Kidney capillary endothelial cell (primary cell): Measurements from ENCODE around the gene FXYD4.
"Not testable (repeated sequence)": the region's sequence is repeated elsewhere in the genome, so short reads cannot be mapped to it uniquely, and the experiment has no call there.

Experiments used
- DNase-seq: peaks from one replicate; pipeline ENCODE4 v3.0.0-alpha.2; 2018; ENCODE audit warnings: low spot score

Gene FXYD4

GRCh38 chr10:43376046-43376635 lies 4.7 kb downstream of the FXYD4 start:
- no peak for DNase-seq

GRCh38 chr10:43376828-43377423 lies 5.5 kb downstream of the FXYD4 start:
- no peak for DNase-seq

GRCh38 chr10:43377424-43377883 lies 6.0 kb downstream of the FXYD4 start:
- DNase-seq, result no peak

DNA sequence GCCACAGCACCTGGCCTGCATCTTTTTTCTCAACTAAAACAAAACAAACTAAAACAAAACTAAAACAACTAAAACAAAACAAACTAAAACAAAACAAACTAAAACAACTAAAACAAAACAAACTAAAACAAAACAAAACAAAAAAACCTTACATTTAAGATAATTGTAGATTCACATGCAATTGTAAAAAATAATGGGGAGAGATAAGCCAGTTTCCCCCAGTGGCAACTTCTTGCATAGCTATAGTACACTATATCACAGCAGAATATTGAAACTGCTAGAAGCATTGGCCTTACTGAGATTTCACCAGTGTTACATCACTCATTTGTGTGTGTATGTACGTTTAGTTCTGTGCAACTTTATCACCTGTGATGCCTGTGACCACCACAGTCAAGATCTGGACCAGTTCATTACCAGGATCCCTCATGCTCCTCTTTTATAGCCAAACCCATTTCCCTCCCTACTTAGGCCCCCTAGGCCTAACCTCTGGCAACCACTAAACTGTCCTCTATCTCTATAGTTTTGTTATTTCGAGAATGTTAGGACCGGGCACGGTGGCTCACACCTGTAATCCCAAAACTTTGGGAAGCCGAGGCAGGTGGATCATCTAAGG lies 9.3 kb downstream of the FXYD4 start:
- DNase-seq, result no peak

- no peak for DNase-seq
These were observed 12.0 kb downstream of the FXYD4 start for GRCh38 chr10:43383204-43383971.

DNA sequence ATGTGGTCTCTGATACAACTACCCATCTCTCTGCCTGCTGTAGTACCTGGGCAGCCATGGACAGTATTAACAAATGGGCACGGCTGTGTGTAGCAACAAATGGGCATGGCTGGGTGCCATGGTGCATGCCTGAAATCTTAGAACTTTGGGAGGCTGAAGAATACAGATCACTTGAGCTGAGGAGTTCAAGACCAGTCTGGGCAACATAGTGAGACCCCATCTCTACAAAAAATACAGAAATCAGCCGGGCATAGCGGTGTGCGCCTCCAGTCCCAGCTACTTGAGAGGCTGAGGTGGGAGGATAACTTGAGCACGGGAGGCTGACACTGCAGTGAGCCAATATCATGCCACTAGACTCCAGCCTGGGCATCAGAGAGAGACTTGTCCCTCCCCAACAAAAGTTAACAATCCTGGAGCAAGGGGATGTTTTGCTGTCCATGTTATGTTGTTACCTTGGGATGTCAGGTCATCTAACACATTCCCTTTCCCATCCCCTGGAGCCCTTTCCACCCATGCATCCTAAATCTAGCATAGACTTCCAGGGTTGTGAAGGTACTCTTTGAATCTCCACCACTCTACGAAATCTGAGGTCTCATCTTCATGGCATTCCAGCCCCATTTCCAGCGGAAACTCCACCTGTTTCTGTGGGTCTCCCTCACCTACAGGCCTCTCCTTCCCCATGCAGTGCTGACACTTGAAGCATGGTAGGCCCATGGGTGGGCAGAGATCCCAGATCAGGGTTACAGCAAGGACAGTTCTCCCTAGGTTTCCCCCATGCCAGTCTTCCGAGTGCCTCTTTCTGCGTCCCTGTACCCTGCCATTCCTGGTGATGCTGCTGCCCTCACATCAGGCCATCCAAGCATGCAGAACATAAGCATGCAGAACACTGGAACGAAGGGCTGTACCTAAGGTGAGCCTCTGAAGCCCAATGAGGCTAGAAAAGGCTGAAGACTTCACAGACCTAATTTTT lies 13.1 kb downstream of the FXYD4 start:
- no peak for DNase-seq

- no peak for DNase-seq
These were observed 14.1 kb downstream of the FXYD4 start for GRCh38 chr10:43385412-43386004.

GRCh38 chr10:43386549-43386948 lies 15.1 kb downstream of the FXYD4 start:
- no peak for DNase-seq

DNA sequence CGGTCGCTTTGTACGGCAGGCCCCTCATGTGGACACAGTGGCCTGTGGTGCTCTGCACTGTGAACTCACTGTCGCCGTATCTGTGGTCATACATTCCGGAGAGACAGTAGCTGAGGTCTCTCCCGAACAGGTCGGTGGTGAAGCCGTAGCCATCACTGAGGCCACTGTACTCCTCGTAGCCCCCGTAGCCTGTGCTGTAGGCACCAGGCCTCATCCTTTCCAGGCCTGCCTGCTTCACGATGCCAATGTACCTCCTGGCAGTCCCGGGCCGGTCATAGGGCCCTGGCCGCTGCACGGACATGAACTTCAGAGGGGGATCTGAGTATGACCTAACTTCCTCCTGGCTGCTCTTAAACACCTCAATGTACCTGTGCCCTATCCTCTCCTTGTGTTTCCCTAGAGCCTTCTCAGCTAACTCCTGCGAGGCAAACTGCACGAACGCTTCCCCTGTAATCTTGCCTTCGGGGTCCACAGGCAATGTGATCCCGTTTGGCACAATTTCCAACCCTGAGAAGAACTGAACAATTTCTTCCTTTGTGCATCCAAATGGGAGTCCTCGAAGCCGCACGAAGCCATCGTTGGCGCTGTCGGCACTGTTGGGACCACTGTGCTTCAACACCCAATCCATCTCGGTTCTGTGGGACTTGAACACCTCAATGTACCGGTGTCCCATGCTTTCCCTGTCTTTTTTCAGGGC lies 15.7 kb downstream of the FXYD4 start:
- no peak for DNase-seq

GRCh38 chr10:43387678-43388032 lies 16.2 kb downstream of the FXYD4 start:
- DNase-seq, result no peak

DNA sequence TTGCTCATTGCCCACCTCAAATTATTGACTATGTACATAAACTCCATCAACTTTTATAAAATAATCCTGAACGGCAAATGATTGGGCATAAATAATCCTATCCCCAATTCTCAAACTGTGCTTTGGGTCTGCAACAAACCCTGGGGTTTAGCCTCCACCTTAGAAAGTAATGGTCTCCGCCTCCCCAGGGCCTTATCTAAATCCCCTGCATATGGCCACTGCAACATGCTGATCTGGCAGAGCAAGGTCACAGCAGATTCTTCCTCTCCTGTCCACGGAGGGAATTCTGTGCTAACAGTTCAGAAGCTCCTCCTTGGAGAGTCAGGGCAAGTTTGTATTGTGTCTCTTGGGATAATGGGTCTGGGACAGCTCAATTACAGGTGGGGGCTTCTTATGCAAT lies 18.4 kb downstream of the FXYD4 start:
- DNase-seq, result no peak

GRCh38 chr10:43390333-43390732 lies 18.9 kb downstream of the FXYD4 start:
- no peak for DNase-seq

- peak; percentile 46 for DNase-seq
These were observed 19.3 kb downstream of the FXYD4 start for GRCh38 chr10:43390759-43391158.

DNA sequence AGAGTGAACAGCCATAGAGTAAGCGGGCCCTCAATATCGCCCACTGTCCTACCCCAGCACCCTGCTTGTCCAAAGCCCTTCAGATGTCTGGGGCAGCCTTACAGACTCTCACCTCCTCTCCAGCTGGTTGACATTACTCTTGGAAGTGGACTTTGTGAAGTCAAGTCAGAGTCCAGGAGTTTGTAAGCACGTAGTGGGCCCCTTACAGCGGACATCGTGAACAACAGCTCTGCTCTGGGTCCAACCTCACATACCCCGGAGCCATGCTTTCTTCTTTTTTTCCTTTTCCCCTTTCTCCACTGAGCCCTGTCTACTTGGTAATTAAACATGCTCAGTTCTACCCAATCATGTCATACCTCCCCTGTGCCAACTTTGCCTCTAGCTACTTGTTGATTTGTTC lies 20.1 kb downstream of the FXYD4 start:
- DNase-seq, result no peak

DNA sequence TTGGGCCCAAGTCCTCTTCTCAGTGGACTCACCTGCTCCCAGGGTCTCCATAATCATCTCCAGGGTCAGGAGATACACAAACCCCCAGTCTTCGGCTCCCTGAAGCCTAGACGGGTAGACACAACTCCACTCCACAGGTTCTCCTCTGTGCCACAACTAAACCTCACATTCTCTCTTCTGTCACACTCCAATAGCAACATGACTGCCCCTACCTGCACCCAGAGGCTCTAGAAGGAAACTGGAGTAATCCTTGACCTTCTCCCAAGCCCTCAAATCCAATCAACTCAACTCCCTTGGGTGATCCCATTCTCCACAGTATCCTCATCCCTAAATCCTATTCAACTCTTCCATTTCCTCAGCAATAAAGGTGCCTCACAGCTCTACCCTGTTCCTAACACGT lies 21.3 kb downstream of the FXYD4 start:
- no peak for DNase-seq

DNA sequence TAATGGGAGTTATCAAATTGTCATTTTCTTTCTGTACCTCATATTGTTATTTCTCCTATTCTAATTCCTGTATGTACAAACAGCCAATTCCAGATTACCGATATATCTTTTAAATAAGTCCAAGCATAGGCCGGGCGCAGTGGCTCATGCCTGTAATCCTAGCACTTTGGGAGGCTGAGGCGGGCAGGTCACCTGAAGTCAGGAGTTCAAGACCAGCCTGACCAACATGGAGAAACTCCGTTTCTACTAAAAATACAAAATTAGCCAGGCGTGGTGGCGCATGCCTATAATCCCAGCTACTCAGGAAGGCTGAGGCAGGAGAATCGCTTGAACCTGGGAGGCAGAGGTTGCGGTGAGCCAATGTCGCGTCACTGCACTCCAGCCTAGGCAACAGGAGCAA lies 21.8 kb downstream of the FXYD4 start:
- DNase-seq, result not testable (repeated sequence)

DNA sequence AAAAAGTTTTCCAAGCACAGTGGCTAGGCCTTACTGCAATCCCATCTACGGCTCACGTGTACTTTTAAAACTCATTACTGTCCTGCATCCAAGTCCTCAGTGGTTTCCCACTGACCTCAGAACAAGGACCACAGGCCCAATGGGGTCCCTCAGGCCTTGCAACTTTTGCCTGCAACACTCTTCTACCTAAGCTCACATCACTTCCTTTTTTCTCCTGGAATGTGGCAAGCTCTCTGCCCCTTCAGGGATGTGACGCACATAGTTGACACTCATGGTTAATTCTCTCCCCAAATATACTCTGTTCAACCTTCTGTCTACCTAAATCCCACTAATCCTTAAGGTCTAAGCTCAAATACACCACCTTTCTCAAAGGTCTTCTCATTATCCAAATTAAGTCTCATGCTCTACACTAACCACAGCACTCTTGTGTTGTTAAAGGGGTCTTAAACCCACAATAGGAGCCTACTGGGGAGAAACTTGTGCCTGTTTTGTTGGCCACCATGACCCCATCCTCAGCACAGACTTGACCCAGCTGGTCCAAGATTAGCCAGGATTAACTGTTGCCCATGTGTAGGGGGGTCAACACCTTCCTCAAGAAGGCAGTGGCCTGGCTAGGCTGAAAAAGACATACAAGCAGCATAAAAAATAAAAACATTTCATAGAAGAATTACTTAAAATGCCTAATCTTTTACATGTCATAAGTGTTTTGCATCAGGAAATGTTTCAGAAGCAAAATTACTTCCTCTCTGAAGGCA lies 22.3 kb downstream of the FXYD4 start:
- no peak for DNase-seq

- no peak for DNase-seq
These were observed 23.4 kb downstream of the FXYD4 start for GRCh38 chr10:43394868-43395267.

DNA sequence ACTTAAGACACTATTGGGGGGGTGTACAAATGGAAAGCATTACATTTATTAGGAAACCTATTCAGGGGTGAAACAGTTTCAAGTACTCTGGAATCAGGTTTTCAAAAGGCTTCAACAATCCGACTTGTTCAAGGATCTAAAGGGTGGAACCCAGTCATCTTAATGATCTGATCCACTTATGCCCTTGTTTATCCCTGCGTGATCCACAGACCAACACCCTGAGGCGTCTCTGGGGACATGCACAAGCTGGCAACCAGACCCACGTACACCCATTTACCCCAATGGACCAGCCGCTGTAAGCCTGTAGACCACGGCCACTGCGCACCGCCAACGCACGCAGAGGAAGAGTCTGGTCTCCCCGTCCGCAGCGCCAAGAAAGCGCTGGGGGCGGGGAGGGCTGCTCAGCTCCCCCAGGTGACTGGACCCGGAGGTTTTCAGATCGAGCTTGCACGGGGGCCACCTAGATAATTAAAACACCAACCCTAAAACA lies 24.2 kb downstream of the FXYD4 start:
- DNase-seq, result peak; percentile 29
